Measurements from ENCODE around the gene TNNC1. TPM values are rescaled to one million over a fixed set of nuclear protein-coding genes. Genes with fewer than 3 reads are reported as not detected.

TNNC1 gene
- total RNA-seq, 1 experiment from 2014 or later = 16.5 TPM

DNA sequence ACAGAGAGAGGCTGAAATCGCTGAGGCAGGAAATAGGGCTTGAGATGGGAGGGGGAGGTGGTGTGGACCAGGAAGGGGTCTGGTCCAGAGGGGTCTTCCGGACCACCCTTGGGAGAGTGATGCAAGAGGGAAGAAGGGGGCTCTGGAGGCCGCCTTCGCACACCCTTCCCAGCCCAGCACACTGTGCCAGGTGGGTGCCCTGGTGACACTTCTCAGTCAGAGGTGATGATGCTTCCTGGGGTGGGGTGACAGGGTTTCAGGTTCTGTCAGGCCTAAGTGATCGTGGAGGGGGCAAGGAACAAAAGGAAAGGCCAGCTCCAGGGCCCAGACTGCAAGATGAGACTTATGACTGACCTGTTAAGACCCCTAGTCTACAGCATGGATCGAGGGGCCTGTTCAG, 21.6 kb downstream of the TNNC1 start:
- DNase-seq (ENCODE audit: low spot score) = no peak

GRCh38 chr3:52431459-52432223, 22.2 kb downstream of the TNNC1 start:
- no peak for DNase-seq (ENCODE audit: low spot score)

- no peak for DNase-seq (ENCODE audit: low spot score)
Measured at GRCh38 chr3:52430416-52430810, 23.4 kb downstream of the TNNC1 start.

- DNase-seq (ENCODE audit: low spot score) = peak; percentile 18
Measured at GRCh38 chr3:52429779-52430415, 23.9 kb downstream of the TNNC1 start.

- no peak for DNase-seq (ENCODE audit: low spot score)
Measured at GRCh38 chr3:52429031-52429430, 24.8 kb downstream of the TNNC1 start.

GRCh38 chr3:52428151-52429005, 25.5 kb downstream of the TNNC1 start:
- DNase-seq (ENCODE audit: low spot score) = peak; percentile 57

GRCh38 chr3:52423173-52423572, 30.7 kb downstream of the TNNC1 start:
- no peak for DNase-seq (ENCODE audit: low spot score)

GRCh38 chr3:52422669-52423068, 31.2 kb downstream of the TNNC1 start:
- DNase-seq (ENCODE audit: low spot score) = no peak

DNA sequence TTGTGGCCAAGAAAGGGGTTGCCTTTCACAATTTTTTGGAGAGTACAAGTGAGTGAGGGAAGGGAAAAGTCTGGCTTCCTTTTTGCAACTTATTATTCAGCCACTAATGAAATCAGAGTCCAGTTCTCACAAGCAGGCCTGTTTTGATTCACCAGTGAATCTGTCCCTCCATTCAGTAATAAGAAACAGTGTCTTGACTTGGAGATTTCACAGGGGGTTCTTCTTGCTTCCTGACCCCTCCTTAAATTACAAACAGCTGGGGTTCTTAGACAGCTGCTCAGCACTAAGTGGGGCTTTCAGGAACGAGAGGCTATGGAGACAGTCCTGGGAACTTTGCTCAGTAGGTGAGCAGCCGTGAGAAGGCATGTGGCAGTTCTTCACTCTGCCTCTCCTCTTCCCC, 33.5 kb downstream of the TNNC1 start:
- no peak for DNase-seq (ENCODE audit: low spot score)

GRCh38 chr3:52415800-52416199, 38.0 kb downstream of the TNNC1 start:
- no peak for DNase-seq (ENCODE audit: low spot score)

DNA sequence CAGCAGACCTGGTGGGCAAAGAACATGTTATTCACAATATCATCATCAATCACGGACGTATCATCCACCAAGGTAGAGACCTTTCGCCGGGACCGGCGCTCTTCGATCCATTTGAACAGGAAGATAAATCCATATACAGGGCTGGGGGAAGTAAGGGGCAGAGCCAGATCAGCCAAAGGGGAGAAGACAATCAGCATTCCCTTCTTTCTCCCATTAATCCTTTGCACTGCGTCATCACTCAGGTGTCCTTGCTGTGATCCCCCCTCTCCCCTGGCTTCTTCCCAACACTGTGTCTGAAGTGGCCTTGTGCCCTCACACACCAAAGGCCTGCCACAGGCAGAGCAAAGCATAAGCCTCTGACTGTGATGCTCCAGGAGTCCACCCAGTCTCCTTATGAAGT, 45.4 kb downstream of the TNNC1 start:
- DNase-seq (ENCODE audit: low spot score) = no peak

DNA sequence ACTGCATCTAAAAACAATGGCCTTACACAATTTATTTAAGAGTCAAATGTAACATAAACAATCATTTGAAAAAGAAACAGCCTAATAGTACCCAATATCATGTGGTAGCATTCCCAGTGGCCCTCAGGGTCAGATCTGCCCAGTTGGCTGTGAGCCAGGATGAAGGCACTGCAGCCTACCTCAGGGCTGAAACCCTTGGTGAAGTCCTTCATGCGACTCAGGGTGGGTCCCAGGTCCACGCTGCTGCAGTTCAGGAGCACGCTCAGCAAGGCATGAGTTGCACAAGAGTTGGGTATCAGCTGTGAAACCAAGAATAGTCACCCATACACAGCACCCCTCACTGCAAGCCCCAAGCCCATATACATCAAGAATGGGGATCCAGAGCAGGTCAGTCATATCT, 46.1 kb downstream of the TNNC1 start:
- no peak for DNase-seq (ENCODE audit: low spot score)

GRCh38 chr3:52406791-52407510, 46.9 kb downstream of the TNNC1 start:
- no peak for DNase-seq (ENCODE audit: low spot score)

DNA sequence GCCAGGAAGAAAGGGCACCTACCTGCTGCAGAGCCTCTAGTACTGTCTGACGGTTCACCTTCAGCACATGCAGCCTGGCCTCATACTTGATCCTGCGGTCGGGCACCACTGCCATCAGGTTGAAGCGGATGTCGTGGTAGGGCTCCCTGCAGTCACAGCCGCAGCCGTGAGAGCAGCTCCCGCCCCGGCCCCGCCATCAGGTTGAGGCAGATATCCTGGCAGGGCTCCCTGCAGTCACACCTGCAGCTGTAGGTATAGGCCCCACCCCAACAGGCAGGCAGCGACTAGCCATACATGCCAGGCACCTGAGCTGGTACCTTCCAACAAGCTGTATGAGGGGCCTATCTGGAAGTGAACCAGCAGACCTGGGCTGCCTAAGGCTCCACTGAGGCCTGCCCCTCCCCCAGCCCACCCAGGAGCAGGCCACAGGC, 47.6 kb downstream of the TNNC1 start:
- DNase-seq (ENCODE audit: low spot score) = no peak

DNA sequence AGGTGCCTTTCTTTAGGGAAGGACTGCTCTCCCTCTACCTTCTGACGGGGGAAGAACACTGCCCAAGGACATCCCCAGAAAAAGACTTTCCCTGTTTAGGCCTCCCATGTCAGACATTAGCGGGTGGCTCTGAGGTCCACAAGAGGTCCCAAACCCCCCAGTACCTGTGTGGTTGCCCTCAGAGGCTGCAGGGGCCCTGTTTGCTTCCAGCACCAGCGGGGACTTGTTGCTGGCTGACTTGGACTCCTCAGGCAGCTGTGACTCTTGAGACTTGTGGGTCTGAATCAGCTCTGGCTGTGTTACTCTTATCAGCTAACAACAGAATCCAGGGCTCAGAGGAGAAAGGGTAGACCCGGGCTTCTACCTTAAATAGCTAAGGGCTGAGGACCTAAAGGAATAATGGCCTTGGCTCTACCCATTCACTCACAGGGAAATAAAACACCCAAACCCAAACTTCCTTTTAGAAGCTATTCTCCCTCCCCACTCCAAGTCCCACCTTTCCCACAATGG, 48.2 kb downstream of the TNNC1 start:
- no peak for DNase-seq (ENCODE audit: low spot score)

DNA sequence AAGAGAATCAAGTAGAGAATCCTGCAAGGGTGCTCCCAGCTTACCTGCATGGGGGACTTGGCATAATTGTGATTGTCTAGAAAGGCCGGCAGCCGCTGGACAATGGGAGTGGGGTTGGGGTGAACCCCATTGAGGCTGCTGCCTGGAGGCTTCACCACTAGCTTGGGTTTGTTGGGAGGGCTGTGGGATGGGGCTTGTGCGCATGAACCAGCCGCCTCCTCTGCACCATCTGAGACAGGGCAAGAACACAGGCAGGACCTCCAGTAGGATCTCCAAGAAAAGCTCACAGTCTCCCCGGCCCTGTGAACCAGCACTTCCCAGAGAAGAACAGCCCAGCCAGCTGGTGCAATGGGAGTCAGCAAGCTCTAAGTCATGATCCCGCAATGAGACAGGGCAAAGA, 48.8 kb downstream of the TNNC1 start:
- no peak for DNase-seq (ENCODE audit: low spot score)

- no peak for DNase-seq (ENCODE audit: low spot score)
Measured at GRCh38 chr3:52404391-52404790, 49.5 kb downstream of the TNNC1 start.

GRCh38 chr3:52403955-52404354, 49.9 kb downstream of the TNNC1 start:
- no peak for DNase-seq (ENCODE audit: low spot score)

DNA sequence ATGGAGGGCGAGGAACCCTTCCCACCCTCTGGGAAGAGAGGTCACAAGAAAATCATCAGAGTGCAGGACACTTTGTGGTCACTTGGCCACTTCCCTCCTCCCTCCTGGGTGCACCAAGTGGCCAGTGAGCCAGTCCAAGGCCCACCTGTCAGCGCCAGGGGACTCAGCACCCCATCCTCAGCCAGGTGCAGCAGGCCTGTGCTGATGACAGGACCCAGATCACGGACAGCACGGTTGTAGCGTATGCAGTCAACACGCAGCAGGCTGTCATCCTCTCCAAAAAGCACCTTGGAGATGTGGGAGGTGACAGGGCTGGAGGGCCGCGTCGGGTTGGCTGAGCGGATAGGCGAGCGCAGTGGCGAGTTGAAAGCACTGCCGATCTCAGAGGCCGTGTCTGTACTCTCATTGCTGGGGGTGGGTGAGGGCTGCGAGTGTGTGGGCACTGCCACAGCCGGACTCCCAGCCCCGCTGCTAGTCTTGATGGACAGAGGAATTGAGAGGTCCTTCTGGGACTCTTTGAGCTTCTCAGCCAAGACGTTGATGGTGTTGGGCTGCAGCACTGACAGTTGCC, 50.5 kb downstream of the TNNC1 start:
- no peak for DNase-seq (ENCODE audit: low spot score)

DNA sequence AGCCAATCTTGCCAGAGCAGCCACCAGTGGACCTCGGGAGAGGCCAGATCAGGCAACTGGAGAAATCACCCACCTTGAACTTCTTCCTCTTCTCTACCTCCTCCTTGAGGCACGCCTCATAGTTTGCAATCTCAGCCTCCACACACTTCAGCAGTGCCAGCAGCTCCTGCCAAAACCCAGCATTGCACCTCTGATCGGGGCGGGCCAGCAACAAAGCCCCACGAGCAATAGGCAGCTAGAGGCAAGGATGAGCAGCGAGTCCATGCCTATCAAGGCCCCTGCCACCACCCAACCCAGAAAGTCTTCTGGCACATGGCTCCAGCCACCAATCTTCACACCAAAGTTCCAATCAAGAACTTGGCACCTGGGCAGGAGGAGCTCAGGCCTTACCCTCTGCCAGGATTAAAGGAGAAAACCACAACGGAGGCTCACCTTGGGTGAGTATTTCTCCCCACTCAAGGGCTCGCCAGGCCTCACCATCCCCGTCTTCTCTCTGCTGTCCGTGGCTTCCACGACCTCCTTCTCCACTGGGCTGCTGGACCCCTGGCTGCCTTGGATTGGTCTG, 51.1 kb downstream of the TNNC1 start:
- DNase-seq (ENCODE audit: low spot score) = no peak

DNA sequence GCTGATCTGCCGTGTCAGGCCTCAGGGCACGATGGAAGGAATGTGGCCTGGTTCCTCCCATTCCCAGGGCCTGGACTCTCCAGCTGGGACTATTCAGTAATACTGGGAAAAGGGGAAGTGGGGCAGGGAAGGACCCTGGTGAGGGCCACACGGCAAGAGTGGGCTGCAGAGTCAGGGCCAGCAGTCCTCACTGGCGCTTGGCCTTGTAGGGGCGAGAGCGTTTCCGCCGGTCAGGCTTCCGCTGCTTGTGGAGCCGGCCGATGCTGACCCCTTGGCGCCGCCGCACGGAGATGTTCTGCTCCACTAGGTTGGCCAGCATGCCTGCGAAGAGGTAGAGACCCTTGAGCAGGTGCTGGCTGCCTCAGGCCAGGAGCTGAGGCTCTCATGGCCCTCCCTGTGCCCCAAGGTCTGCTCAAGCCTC, 51.7 kb downstream of the TNNC1 start:
- DNase-seq (ENCODE audit: low spot score) = no peak
